HEK293 (cell line): ENCODE results near the gene LMO1.
A peak's percentile ranks its signal among the peaks of the same experiment; 100 is the strongest.

Experiments used
- ZIC2 ChIP-seq: fragments of 450-650 bp; formaldehyde crosslinking; IDR thresholded peaks from 2 replicates; pipeline ENCODE4 v1.5.1; 2016; ENCODE audit warnings: missing biosample characterization, missing genetic modification characterization
- ZNF114 ChIP-seq: fragments of 450-650 bp; formaldehyde crosslinking; IDR thresholded peaks from 2 replicates; pipeline ENCODE4 v1.5.0; 2017; ENCODE audit warnings: missing biosample characterization, missing genetic modification characterization
- ZNF433 ChIP-seq: fragments of 450-650 bp; formaldehyde crosslinking; IDR thresholded peaks from 2 replicates; pipeline ENCODE4 v1.5.1; 2016; ENCODE audit warnings: missing biosample characterization, missing genetic modification characterization, low read depth
- ZNF654 ChIP-seq: fragments of 450-650 bp; formaldehyde crosslinking; IDR thresholded peaks from 2 replicates; pipeline ENCODE4 v1.5.1; 2016; ENCODE audit warnings: low read depth, missing biosample characterization, missing genetic modification characterization
- TF ChIP-seq, protein P1 (sequence below): fragments of 450-650 bp; formaldehyde crosslinking; IDR thresholded peaks from 2 replicates; pipeline ENCODE4 v1.5.1; 2016; ENCODE audit warnings: missing biosample characterization, missing genetic modification characterization
- TF ChIP-seq, protein P2 (sequence below): fragments of 450-650 bp; formaldehyde crosslinking; IDR thresholded peaks from 2 replicates; pipeline ENCODE4 v1.5.1; 2016; ENCODE audit warnings: missing biosample characterization, missing genetic modification characterization
- TF ChIP-seq, protein P3 (sequence below): fragments of 450-650 bp; formaldehyde crosslinking; IDR thresholded peaks from 2 replicates; pipeline ENCODE4 v1.5.1; 2016; ENCODE audit warnings: missing biosample characterization, missing genetic modification characterization

DNA sequence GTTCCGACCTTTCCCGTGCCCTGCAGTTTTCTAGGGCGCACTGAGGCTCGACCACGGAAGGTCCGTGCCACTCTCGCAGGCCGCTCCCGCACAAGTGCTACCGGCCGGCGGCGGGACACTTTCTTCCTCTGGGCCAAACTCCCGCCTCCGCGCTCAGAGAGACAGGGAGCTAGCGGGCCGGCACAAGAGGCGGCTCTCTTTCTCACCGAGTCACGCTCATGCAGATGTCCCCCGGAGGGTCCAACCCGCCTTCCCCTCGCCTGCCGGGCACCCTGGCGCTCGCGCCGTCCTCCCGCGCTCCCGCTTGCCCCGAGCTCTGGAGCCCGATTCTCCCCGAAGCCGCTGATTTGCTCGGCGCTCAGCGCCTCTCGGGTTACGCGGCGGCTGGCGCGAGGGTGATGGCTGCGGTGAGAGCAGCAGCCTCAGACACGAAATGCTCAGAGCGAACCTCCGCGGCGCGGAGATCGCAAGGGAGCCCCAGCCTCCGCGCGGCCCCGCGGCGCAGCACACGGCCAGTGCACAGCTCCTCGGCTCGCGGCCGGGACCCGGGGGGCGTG lies 1.0 kb downstream of the LMO1 start:
- TF ChIP-seq, protein P1, sequence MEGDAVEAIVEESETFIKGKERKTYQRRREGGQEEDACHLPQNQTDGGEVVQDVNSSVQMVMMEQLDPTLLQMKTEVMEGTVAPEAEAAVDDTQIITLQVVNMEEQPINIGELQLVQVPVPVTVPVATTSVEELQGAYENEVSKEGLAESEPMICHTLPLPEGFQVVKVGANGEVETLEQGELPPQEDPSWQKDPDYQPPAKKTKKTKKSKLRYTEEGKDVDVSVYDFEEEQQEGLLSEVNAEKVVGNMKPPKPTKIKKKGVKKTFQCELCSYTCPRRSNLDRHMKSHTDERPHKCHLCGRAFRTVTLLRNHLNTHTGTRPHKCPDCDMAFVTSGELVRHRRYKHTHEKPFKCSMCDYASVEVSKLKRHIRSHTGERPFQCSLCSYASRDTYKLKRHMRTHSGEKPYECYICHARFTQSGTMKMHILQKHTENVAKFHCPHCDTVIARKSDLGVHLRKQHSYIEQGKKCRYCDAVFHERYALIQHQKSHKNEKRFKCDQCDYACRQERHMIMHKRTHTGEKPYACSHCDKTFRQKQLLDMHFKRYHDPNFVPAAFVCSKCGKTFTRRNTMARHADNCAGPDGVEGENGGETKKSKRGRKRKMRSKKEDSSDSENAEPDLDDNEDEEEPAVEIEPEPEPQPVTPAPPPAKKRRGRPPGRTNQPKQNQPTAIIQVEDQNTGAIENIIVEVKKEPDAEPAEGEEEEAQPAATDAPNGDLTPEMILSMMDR, result no peak
- TF ChIP-seq ZNF114 (tag by site-specific recombination), result no peak
- no peak for TF ChIP-seq ZNF654 (tag by site-specific recombination)
- TF ChIP-seq, protein P2, sequence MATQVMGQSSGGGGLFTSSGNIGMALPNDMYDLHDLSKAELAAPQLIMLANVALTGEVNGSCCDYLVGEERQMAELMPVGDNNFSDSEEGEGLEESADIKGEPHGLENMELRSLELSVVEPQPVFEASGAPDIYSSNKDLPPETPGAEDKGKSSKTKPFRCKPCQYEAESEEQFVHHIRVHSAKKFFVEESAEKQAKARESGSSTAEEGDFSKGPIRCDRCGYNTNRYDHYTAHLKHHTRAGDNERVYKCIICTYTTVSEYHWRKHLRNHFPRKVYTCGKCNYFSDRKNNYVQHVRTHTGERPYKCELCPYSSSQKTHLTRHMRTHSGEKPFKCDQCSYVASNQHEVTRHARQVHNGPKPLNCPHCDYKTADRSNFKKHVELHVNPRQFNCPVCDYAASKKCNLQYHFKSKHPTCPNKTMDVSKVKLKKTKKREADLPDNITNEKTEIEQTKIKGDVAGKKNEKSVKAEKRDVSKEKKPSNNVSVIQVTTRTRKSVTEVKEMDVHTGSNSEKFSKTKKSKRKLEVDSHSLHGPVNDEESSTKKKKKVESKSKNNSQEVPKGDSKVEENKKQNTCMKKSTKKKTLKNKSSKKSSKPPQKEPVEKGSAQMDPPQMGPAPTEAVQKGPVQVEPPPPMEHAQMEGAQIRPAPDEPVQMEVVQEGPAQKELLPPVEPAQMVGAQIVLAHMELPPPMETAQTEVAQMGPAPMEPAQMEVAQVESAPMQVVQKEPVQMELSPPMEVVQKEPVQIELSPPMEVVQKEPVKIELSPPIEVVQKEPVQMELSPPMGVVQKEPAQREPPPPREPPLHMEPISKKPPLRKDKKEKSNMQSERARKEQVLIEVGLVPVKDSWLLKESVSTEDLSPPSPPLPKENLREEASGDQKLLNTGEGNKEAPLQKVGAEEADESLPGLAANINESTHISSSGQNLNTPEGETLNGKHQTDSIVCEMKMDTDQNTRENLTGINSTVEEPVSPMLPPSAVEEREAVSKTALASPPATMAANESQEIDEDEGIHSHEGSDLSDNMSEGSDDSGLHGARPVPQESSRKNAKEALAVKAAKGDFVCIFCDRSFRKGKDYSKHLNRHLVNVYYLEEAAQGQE (tag by site-specific recombination), result no peak
- TF ChIP-seq ZNF433, result no peak
- peak; percentile 69 for TF ChIP-seq ZIC2 (tag by site-specific recombination)
- TF ChIP-seq, protein P3, sequence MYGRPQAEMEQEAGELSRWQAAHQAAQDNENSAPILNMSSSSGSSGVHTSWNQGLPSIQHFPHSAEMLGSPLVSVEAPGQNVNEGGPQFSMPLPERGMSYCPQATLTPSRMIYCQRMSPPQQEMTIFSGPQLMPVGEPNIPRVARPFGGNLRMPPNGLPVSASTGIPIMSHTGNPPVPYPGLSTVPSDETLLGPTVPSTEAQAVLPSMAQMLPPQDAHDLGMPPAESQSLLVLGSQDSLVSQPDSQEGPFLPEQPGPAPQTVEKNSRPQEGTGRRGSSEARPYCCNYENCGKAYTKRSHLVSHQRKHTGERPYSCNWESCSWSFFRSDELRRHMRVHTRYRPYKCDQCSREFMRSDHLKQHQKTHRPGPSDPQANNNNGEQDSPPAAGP (tag by site-specific recombination), result no peak
